Spleen (tissue), 11 donors: ENCODE results near the gene PRODH2. TPM values are rescaled to one million over a fixed set of nuclear protein-coding genes. Genes with fewer than 3 reads are reported as not detected.

Source experiments
- DNase-seq: peaks from one replicate; pipeline ENCODE4 v3.0.0-alpha.2; 2020
- H3K27ac ChIP-seq, 8 donors: fragments of 200-600 bp; sonication (generic) in 7 of 8; 1 replicate in 4 of 8; 2 replicates in 4 of 8; pipeline versions ENCODE4 v1.5.0 to v1.8.0; 2016 to 2021; ENCODE audit warnings: inconsistent platforms in 4 of 8, mild to moderate bottlenecking in 4 of 8, moderate library complexity in 1 of 8
- H3K27me3 ChIP-seq, 7 donors: fragments of 200-600 bp; sonication (generic) in 6 of 7; replicated peaks in 1 of 7; 1 replicate in 4 of 7; 2 replicates in 3 of 7; pipeline versions ENCODE4 v1.5.0 to v1.8.0; 2016 to 2021; ENCODE audit warnings: inconsistent platforms in 3 of 7, mild to moderate bottlenecking in 1 of 7
- H3K36me3 ChIP-seq, 6 donors: fragments of 200-600 bp; sonication (generic) in 5 of 6; 1 replicate in 4 of 6; 2 replicates in 2 of 6; pipeline versions ENCODE4 v1.5.0 to v1.8.0; 2016 to 2021; ENCODE audit warnings: inconsistent platforms in 2 of 6
- H3K4me1 ChIP-seq, 6 donors: fragments of 200-600 bp; sonication (generic) in 5 of 6; 1 replicate in 3 of 6; 2 replicates in 3 of 6; pipeline versions ENCODE4 v1.5.0 to v1.8.0; 2016 to 2021; ENCODE audit warnings: inconsistent platforms in 3 of 6
- H3K4me3 ChIP-seq, 8 donors: fragments of 200-600 bp; sonication (generic) in 7 of 8; 1 replicate in 4 of 8; 2 replicates in 4 of 8; pipeline versions ENCODE4 v1.5.0 to v1.8.0; 2016 to 2021; ENCODE audit warnings: inconsistent platforms in 4 of 8, mild to moderate bottlenecking in 4 of 8, moderate library complexity in 2 of 8
- H3K9me3 ChIP-seq, 8 donors: fragments of 200-600 bp; sonication (generic) in 7 of 8; 1 replicate in 4 of 8; 2 replicates in 4 of 8; pipeline versions ENCODE4 v1.5.0 to v1.8.0; 2016 to 2021; ENCODE audit warnings: inconsistent platforms in 4 of 8
- POLR2A ChIP-seq, 3 donors: fragments of 450-650 bp; IDR thresholded peaks; one replicate each; pipeline ENCODE4 v1.5.1; 2017; ENCODE audit warnings: antibody characterized with exemption in 3 of 3, mild to moderate bottlenecking in 1 of 3
- POLR2AphosphoS5 ChIP-seq, 3 donors: sonication (generic); formaldehyde crosslinking; IDR thresholded peaks; one replicate each; pipeline ENCODE4 v1.5.1; 2017; ENCODE audit warnings: antibody characterized with exemption in 3 of 3
- WGBS, 5 donors: extraction: QIAGEN DNeasy Blood & Tissue Kit in 3 of 5; methylation state at CpG; one replicate each; pipeline versions ENCODE4 v1.1.5 to v1.1.7; 2013 to 2018; 5-methylcytosine and 5-hydroxymethylcytosine counted together
- intact Hi-C: fragments of 100-400 bp; cut with DNase I; formaldehyde crosslinking; loops from one replicate; pipeline ENCODE4 v1.15.0; 2023; ENCODE audit warnings: low total_unique reads
- polyA plus RNA-seq, 3 donors: library from polyadenylated mRNA; stranded (reverse); fragments of 200-250 nt; gene quantifications; one replicate each; pipeline ENCODE4 v1.2.1, GENCODE V29; 2013
- total RNA-seq, 7 donors: library from RNA; depleted of rRNA in 3 of 7; stranded (reverse); fragments of >200 nt in 3 of 7; fragmentation: NEBNext Ultra II Directional in 4 of 7; extraction: Animal tissue kit (Norgen Biotek cat#: 25700) in 4 of 7; gene quantifications; one replicate each; pipeline versions ENCODE4 v1.1.0 to v1.2.1, GENCODE V29; 2016 to 2021
- TF ChIP-seq, protein P1 (sequence below), 11 experiments: fragments of 200-600 bp in 7 of 11; fragments of 450-650 bp in 4 of 11; sonication (generic) in 4 of 11; IDR thresholded peaks in 8 of 11; conservative IDR thresholded peaks in 3 of 11; 1 replicate in 7 of 11; 2 replicates in 4 of 11; pipeline versions ENCODE4 v1.4.0 to v1.8.0; 2016 to 2021; ENCODE audit warnings: antibody characterized with exemption in 11 of 11, inconsistent platforms in 4 of 11, mild to moderate bottlenecking in 1 of 11
- donor health status: healthy with polysubstance abuse.
- donor health status: DM: no; HTN: no; CAD: no; lungs with moderate emphysema.
- donor health status: DM: no; HTN: no; CAD: no.
- donor health status: Bipolar disorder and iron deficiency.
- donor health status: healthy.
- donor health status: DM: no; HTN: no; CAD: no.
- donor health status: DM: yes; HTN: yes; CAD: no.

The PRODH2 gene
- total and polyA plus RNA-seq, 10 donors = 0.06 TPM; not detected in 9

DNA sequence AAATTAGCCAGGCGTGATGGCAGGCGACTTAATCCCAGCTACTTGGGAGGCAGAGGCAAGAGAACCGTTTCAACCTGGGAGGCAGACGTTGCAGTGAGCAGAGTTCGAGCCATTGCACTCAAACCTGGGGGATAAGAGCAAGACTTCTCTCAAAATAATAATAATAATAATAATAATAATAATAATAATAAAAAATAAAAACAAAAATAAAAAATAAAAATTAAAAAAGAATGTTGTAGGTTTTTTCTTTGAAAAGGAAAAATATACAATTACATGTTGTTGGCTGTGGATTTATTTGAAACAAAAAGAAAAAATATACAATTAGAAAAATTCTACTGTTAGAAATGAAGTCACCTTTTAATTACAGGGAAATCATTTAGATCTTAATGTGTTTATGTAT, 11.5 kb upstream of the PRODH2 start:
- no peak for DNase-seq
- Histone ChIP-seq H3K4me3 (no peak overlapping the region), H3K27ac (no peak overlapping the region), H3K27me3 (peaks cover 0 to 72% (median 6%) of the 10 kb centered on the region in 7 donors), H3K36me3 (no peaks in the 10 kb centered on the region), H3K9me3 (no peaks in the 10 kb centered on the region), H3K4me1 (no peaks in the 10 kb centered on the region)
- WGBS, 5 donors = 82 to 94% (median 84%) methylated on average over 5 of the region's 5 CpGs
- intact Hi-C loops = no loop called here
- no peak for TF ChIP-seq POLR2AphosphoS5 (IDR thresholded peaks at IDR 0.05)
- TF ChIP-seq, protein P1, sequence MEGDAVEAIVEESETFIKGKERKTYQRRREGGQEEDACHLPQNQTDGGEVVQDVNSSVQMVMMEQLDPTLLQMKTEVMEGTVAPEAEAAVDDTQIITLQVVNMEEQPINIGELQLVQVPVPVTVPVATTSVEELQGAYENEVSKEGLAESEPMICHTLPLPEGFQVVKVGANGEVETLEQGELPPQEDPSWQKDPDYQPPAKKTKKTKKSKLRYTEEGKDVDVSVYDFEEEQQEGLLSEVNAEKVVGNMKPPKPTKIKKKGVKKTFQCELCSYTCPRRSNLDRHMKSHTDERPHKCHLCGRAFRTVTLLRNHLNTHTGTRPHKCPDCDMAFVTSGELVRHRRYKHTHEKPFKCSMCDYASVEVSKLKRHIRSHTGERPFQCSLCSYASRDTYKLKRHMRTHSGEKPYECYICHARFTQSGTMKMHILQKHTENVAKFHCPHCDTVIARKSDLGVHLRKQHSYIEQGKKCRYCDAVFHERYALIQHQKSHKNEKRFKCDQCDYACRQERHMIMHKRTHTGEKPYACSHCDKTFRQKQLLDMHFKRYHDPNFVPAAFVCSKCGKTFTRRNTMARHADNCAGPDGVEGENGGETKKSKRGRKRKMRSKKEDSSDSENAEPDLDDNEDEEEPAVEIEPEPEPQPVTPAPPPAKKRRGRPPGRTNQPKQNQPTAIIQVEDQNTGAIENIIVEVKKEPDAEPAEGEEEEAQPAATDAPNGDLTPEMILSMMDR (IDR thresholded peaks at IDR 0.05 in 8 of 11, conservative IDR thresholded peaks at IDR 0.05 in 3 of 11) = no peak
- TF ChIP-seq POLR2A (IDR thresholded peaks at IDR 0.05) = no peak

DNA sequence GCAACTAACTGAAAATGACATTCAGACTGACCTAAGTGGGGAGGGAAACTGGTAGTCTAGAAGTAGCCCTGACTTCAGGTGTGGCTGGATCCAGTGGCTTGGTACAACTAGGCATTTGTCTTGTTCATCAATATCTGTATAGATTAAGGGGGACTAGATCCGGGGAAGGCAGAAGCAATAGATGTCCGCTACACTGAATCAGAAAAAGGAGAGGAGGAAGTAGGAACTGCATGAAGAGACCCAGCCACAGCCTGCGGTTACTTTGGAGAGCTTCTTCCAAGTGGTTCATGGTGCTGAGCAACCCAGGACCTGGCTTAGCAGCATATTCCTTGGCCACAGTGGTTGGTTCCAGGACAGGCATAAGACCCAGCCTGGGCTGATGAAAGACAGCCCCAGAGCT, 9.9 kb upstream of the PRODH2 start:
- 43 to 64% (median 60%) methylated on average over 3 of the region's 3 CpGs for WGBS, 5 donors
- TF ChIP-seq, protein P1 (IDR thresholded peaks at IDR 0.05 in 8 of 11, conservative IDR thresholded peaks at IDR 0.05 in 3 of 11) = no peak
- no peak for TF ChIP-seq POLR2A (IDR thresholded peaks at IDR 0.05)
- TF ChIP-seq POLR2AphosphoS5 (IDR thresholded peaks at IDR 0.05) = no peak
- intact Hi-C loops = no loop called here
- Histone ChIP-seq H3K4me3 (no peak overlapping the region), H3K9me3 (no peaks in the 10 kb centered on the region), H3K27ac (no peak overlapping the region), H3K36me3 (no peaks in the 10 kb centered on the region), H3K27me3 (peaks cover 0 to 73% (median 6%) of the 10 kb centered on the region in 7 donors), H3K4me1 (no peaks in the 10 kb centered on the region)
- no peak for DNase-seq

GRCh38 chr19:35818445-35818844, 5.8 kb upstream of the PRODH2 start:
- TF ChIP-seq POLR2AphosphoS5 (IDR thresholded peaks at IDR 0.05) = no peak
- TF ChIP-seq POLR2A (IDR thresholded peaks at IDR 0.05) = no peak
- TF ChIP-seq, protein P1 (IDR thresholded peaks at IDR 0.05 in 8 of 11, conservative IDR thresholded peaks at IDR 0.05 in 3 of 11) = no peak
- Histone ChIP-seq H3K4me1 (no peaks in the 10 kb centered on the region), H3K4me3 (no peak overlapping the region), H3K27ac (no peak overlapping the region), H3K27me3 (peaks cover 0 to 82% (median 0%) of the 10 kb centered on the region in 7 donors), H3K36me3 (no peaks in the 10 kb centered on the region), H3K9me3 (no peaks in the 10 kb centered on the region)
- intact Hi-C loops = no loop called here
- no peak for DNase-seq
- WGBS, 5 donors = 55 to 76% (median 69%) methylated on average over 3 of the region's 3 CpGs

DNA sequence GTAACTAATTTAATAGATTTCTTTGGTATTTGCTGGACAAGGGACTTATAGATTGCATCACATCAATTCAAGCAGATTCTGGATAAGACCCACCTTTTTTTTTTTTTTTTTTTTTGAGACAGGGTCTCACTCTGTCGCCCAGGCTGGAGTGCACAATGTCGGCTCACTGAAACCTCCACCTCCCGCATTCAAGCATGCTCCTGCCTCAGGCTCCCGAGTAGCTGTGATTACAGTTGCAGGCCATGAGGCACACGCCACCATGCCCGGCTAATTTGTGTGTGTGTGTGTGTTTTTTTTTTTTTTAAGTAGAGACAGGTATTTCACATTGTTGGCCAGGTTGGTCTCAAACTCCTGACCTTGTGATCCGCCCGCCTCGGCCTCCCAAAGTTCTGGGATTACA, 4.2 kb upstream of the PRODH2 start:
- no peaks in the 10 kb centered on the region for H3K9me3 ChIP-seq
- no peaks in the 10 kb centered on the region for H3K36me3 ChIP-seq
- 81 to 92% (median 86%) methylated on average over 9 of the region's 9 CpGs for WGBS, 5 donors
- DNase-seq = no peak
- H3K4me3 ChIP-seq = no peak overlapping the region
- intact Hi-C loops = no loop called here
- H3K4me1 ChIP-seq = no peaks in the 10 kb centered on the region
- H3K27ac ChIP-seq = no peak overlapping the region
- TF ChIP-seq, protein P1 (IDR thresholded peaks at IDR 0.05 in 8 of 11, conservative IDR thresholded peaks at IDR 0.05 in 3 of 11) = no peak
- TF ChIP-seq POLR2A (IDR thresholded peaks at IDR 0.05) = no peak
- no peak for TF ChIP-seq POLR2AphosphoS5 (IDR thresholded peaks at IDR 0.05)
- peaks cover 0 to 84% (median 0%) of the 10 kb centered on the region in 7 donors for H3K27me3 ChIP-seq
